LNCaP clone FGC (cell line): ENCODE data around the gene ANKRD60.

Experiments
- DNase-seq: peaks from one replicate; pipeline ENCODE4 v3.0.0-alpha.2; 2011; ENCODE audit warnings: low read depth
- H3K4me3 ChIP-seq: 2 replicates; pipeline ENCODE4 v1.5.1; 2011; ENCODE audit warnings: mild to moderate bottlenecking, low read depth, low read length, control low read depth
- CTCF ChIP-seq: IDR thresholded peaks from 2 replicates; pipeline ENCODE4 v1.5.1; 2012; ENCODE audit warnings: mild to moderate bottlenecking; ENCODE audit not compliant: control insufficient read depth, insufficient read depth; ENCODE audit errors: extremely low read depth

The ANKRD60 gene

GRCh38 chr20:58229198-58229798 lies 845 bp upstream of the ANKRD60 start:
- no peak for DNase-seq
- no peak for TF ChIP-seq CTCF
- no peak overlapping the region for H3K4me3 ChIP-seq

GRCh38 chr20:58228103-58228483 lies 360 bp downstream of the ANKRD60 start:
- TF ChIP-seq CTCF = no peak
- H3K4me3 ChIP-seq = no peak overlapping the region
- no peak for DNase-seq

- DNase-seq = no peak
- no peak overlapping the region for H3K4me3 ChIP-seq
- TF ChIP-seq CTCF = no peak
Observed at GRCh38 chr20:58227391-58228102, 906 bp downstream of the ANKRD60 start.

GRCh38 chr20:58225452-58226200 lies 2.8 kb downstream of the ANKRD60 start:
- TF ChIP-seq CTCF = no peak
- no peak overlapping the region for H3K4me3 ChIP-seq
- no peak for DNase-seq

- no peak overlapping the region for H3K4me3 ChIP-seq
- TF ChIP-seq CTCF = no peak
- DNase-seq = no peak
Observed at GRCh38 chr20:58224974-58225373, 3.5 kb downstream of the ANKRD60 start.

GRCh38 chr20:58224097-58224496 lies 4.4 kb downstream of the ANKRD60 start:
- DNase-seq = no peak
- H3K4me3 ChIP-seq = no peak overlapping the region
- no peak for TF ChIP-seq CTCF
